SU-DHL-6 (cell line): ENCODE results near the gene GNAI2.

Experiments used
- H2AFZ ChIP-seq: fragments of 200-600 bp; sonication (generic); 2 replicates; pipeline ENCODE4 v1.6.1; 2014; ENCODE audit warnings: low read depth, mild to moderate bottlenecking, moderate library complexity, mixed read lengths, antibody characterized with exemption, low read length; ENCODE audit not compliant: severe bottlenecking
- H3F3A ChIP-seq: fragments of 200-600 bp; shearing (Covaris generic); 2 replicates; pipeline ENCODE4 v1.6.0; 2016; ENCODE audit warnings: antibody characterized with exemption, mild to moderate bottlenecking; ENCODE audit not compliant: insufficient read depth
- H3K27ac ChIP-seq: fragments of 200-600 bp; sonication (generic); 2 replicates; pipeline ENCODE4 v1.5.1; 2016; ENCODE audit warnings: low read depth, mild to moderate bottlenecking, low read length, moderate library complexity, mixed read lengths
- H3K27me3 ChIP-seq: fragments of 200-600 bp; sonication (generic), shearing (Covaris generic); 2 replicates; pipeline ENCODE4 v1.6.0; 2014; ENCODE audit warnings: mild to moderate bottlenecking, low read length
- H3K36me3 ChIP-seq: fragments of 200-600 bp; sonication (generic); 2 replicates; pipeline ENCODE4 v1.6.1; 2014; ENCODE audit warnings: mild to moderate bottlenecking, low read length, mixed read lengths
- H3K4me2 ChIP-seq: fragments of 300-600, 200-600 bp; shearing (Covaris generic), sonication (generic); 2 replicates; pipeline ENCODE4 v1.6.0; 2014; ENCODE audit warnings: low read length, low read depth, mild to moderate bottlenecking; ENCODE audit not compliant: poor library complexity, severe bottlenecking
- H3K4me3 ChIP-seq: fragments of 200-600 bp; sonication (generic); 2 replicates; pipeline ENCODE4 v1.5.1; 2014; ENCODE audit warnings: antibody characterized with exemption, low read length, mild to moderate bottlenecking, mixed read lengths; ENCODE audit not compliant: insufficient read depth, poor library complexity, severe bottlenecking
- H3K79me2 ChIP-seq: fragments of 200-600 bp; sonication (generic); 2 replicates; pipeline ENCODE4 v1.6.1; 2014; ENCODE audit warnings: mild to moderate bottlenecking, low read length, moderate library complexity; ENCODE audit not compliant: insufficient read depth
- H3K9ac ChIP-seq: fragments of 200-600 bp; sonication (generic); 2 replicates; pipeline ENCODE4 v1.7.0; 2014; ENCODE audit warnings: mild to moderate bottlenecking, low read length
- H3K9me2 ChIP-seq: fragments of 200-600 bp; sonication (generic); replicated peaks from 2 replicates; pipeline ENCODE4 v1.6.1; 2014; ENCODE audit warnings: low read length; ENCODE audit not compliant: insufficient read depth
- H3K9me3 ChIP-seq: fragments of 200-600 bp; sonication (generic); 2 replicates; pipeline ENCODE4 v1.6.1; 2014; ENCODE audit warnings: low read length, mixed read lengths; ENCODE audit not compliant: insufficient read depth
- H4K20me1 ChIP-seq: fragments of 200-600 bp; sonication (generic); 2 replicates; pipeline ENCODE4 v1.6.1; 2014; ENCODE audit warnings: low read depth, mild to moderate bottlenecking, antibody characterized with exemption, low read length, moderate library complexity, mixed read lengths
- EZH2phosphoT487 ChIP-seq: fragments of 200-600 bp; sonication (generic), shearing (Covaris generic); conservative IDR thresholded peaks from 2 replicates; pipeline ENCODE4 v1.6.1; 2018; ENCODE audit warnings: mild to moderate bottlenecking, antibody characterized with exemption, low read length, moderate library complexity, mixed read lengths
- TF ChIP-seq, protein P1 (sequence below): fragments of 200-600 bp; sonication (generic); IDR thresholded peaks from one replicate; pipeline ENCODE4 v1.5.1; 2017; ENCODE audit warnings: antibody characterized with exemption, mild to moderate bottlenecking, low read length, moderate library complexity; ENCODE audit not compliant: insufficient read depth, poor library complexity, severe bottlenecking

GNAI2 gene

DNA sequence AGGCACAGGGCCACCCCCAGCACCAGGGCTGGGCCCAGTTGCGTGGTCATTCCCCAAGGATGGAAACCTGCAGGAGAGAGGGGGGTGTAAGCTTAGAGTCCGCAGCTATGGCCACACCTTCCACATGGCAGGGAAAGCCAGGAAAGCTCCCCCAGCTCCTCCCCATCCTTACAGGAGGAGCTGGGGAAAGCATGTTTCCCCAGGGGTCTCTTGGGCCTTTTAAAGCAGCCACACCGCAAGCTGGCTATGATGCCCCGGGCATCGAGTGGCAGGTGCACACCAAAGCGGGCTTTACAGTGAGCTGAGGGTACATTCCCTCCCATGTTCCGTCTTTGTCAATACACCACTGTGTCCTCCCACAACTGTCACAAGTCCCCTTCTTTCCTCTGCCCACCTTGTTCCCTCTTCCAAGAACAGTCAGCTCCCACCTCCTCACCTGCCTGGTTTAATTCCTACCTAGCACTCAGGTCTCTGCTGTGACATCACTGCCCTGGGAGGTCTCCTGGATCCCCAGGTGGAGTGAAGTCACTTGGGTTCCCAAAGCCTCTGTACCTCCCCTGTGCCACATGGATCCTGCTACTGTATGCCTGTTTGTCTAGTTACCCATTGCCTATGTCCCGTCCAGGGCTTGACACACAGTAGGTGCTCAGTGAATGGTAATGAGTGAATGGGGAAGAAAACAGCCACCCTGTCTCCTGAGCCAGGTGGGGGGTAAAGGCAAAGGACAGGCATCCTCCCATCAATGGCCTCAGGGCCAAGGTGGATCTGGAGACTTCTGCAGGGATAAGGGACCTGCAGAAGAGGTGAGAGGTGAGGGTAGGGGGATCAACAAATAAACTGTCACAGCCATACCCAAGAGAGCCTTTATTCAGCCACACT, 59.8 kb downstream of the GNAI2 start:
- H3K9me2 ChIP-seq = no peaks in the 10 kb centered on the region
- no peak overlapping the region for H3K9ac ChIP-seq
- H3K4me3 ChIP-seq = no peak overlapping the region
- no peaks in the 10 kb centered on the region for H3K27me3 ChIP-seq
- no peak overlapping the region for H2AFZ ChIP-seq
- no peaks in the 10 kb centered on the region for H4K20me1 ChIP-seq
- no peaks in the 10 kb centered on the region for H3K9me3 ChIP-seq
- no peaks in the 10 kb centered on the region for H3K36me3 ChIP-seq
- TF ChIP-seq EZH2phosphoT487 = no peak
- TF ChIP-seq, protein P1, sequence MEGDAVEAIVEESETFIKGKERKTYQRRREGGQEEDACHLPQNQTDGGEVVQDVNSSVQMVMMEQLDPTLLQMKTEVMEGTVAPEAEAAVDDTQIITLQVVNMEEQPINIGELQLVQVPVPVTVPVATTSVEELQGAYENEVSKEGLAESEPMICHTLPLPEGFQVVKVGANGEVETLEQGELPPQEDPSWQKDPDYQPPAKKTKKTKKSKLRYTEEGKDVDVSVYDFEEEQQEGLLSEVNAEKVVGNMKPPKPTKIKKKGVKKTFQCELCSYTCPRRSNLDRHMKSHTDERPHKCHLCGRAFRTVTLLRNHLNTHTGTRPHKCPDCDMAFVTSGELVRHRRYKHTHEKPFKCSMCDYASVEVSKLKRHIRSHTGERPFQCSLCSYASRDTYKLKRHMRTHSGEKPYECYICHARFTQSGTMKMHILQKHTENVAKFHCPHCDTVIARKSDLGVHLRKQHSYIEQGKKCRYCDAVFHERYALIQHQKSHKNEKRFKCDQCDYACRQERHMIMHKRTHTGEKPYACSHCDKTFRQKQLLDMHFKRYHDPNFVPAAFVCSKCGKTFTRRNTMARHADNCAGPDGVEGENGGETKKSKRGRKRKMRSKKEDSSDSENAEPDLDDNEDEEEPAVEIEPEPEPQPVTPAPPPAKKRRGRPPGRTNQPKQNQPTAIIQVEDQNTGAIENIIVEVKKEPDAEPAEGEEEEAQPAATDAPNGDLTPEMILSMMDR = no peak
- no peak overlapping the region for H3K27ac ChIP-seq
- no peaks in the 10 kb centered on the region for H3F3A ChIP-seq
- H3K79me2 ChIP-seq = peaks cover 14% of the 10 kb centered on the region
- no peak overlapping the region for H3K4me2 ChIP-seq

DNA sequence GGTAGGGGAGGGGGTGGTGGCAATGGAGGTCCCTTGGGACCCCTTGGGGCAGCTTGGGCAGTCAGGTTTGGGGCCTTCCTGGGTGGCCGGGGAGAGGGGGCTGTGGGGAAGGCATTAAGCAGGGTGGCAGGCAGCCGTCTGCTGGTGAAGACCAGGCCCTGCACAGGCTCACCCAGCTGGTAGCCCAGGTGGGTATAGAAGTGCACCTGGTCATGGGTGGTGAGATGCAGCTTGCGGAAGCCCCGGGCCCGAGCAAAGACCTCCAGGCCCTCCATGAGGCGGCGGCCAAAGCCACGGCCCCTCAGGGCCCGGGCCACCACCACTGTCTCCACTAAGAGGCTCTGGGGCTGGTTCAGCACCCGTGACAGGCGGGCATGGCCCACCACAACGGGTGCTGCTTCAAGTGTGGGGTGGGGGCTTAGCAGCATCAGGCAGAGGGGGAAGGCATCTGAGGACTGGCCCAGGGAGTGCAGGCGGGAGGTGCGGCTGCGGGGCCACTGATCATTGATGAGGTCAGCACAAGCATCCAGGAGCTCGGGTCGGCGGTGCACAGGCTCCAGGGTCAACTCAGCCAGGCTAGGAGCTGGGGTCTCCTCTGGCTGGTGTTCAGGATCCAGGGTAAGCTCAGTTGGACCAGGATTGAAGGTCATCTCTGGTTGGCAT, 60.8 kb downstream of the GNAI2 start:
- H3K9me2 ChIP-seq = no peaks in the 10 kb centered on the region
- H3K4me2 ChIP-seq = no peak overlapping the region
- H3K79me2 ChIP-seq = peaks cover 3% of the 10 kb centered on the region
- H3K27me3 ChIP-seq = no peaks in the 10 kb centered on the region
- H3K27ac ChIP-seq = no peak overlapping the region
- no peaks in the 10 kb centered on the region for H3K36me3 ChIP-seq
- no peaks in the 10 kb centered on the region for H4K20me1 ChIP-seq
- H2AFZ ChIP-seq = no peak overlapping the region
- no peaks in the 10 kb centered on the region for H3K9me3 ChIP-seq
- H3F3A ChIP-seq = no peaks in the 10 kb centered on the region
- no peak overlapping the region for H3K9ac ChIP-seq
- H3K4me3 ChIP-seq = no peak overlapping the region
- TF ChIP-seq EZH2phosphoT487 = no peak
- TF ChIP-seq, protein P1 = no peak

DNA sequence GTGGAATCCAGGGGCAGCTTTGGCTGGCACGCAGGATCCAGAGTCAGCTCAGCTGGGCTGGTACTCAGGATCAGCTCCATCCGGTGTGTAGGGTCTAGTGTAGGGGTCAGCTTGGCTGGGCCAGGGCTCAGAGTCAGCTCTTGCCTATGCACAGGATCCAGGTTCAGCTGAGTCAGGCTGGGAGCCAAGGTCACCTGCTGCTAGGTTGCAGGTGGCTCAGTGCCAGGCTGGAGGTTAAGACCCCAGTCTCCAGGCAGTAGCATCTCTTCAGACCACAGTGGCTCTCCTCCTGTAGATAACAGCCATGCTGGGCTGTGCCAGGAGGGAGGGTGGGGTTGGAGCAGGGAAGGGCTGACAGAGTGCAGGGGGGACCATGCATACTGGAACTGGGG, 61.4 kb downstream of the GNAI2 start:
- Histone ChIP-seq H3K27me3 (no peaks in the 10 kb centered on the region), H3K9me3 (no peaks in the 10 kb centered on the region), H3F3A (no peaks in the 10 kb centered on the region), H3K4me3 (no peak overlapping the region), H3K9ac (no peak overlapping the region), H4K20me1 (no peaks in the 10 kb centered on the region), H3K36me3 (no peaks in the 10 kb centered on the region), H3K9me2 (no peaks in the 10 kb centered on the region), H3K4me2 (no peak overlapping the region), H3K27ac (no peak overlapping the region), H3K79me2 (no peaks in the 10 kb centered on the region), H2AFZ (no peak overlapping the region)
- no peak for TF ChIP-seq EZH2phosphoT487
- TF ChIP-seq, protein P1 = no peak
